Measurements from ENCODE around the gene E2F6. TPM values are rescaled to one million over a fixed set of nuclear protein-coding genes. Genes with fewer than 3 reads are reported as not detected.
A peak's percentile ranks its signal among the peaks of the same experiment; 100 is the strongest.

E2F6 gene
- total RNA-seq, 1 donor from 2014 or later = 29.1 TPM

- no peak for DNase-seq (ENCODE audit: low read depth)
Measured at GRCh38 chr2:11493282-11493681, 27.3 kb upstream of the E2F6 start.

DNA sequence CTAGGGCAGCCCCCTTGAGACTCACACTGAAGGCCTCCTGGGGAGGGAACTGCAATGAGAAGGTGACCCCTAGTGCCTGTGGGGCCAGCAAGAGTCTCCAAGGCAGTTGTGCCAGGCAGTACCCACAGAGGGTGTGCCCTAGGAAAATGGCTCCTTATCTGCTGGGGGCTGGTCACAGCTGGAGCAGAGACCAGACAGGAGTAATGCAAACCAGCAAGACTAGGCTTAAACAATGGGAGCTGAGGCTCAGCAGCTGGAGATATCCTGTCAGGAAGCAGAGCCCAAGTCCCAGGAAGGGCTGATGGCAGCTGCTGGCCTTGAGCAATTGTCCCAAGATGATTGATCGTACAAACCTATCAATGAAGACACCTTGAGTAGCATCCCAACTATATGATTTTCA, 26.8 kb upstream of the E2F6 start:
- no peak for DNase-seq (ENCODE audit: low read depth)

DNA sequence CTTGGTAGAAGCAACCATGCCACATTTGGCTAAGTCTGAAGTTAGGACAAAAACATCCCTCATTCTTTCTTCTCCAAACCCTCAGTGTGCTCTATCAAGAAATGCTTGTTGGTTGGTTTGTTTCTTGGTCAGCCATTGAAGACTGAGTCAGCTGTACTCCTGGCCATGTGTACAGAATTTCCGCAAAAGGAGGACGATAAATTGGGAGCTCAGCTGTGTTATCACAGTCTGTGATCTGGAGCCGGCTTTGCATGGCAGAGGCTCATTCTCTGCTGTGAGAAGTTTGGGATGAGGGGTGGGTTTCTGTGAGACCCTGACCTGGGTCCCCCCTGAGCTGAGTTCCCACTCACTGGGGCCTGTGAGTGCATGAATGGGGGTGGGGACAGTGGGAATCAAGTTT, 26.3 kb upstream of the E2F6 start:
- no peak for DNase-seq (ENCODE audit: low read depth)

- DNase-seq (ENCODE audit: low read depth) = no peak
Measured at GRCh38 chr2:11491348-11491933, 25.5 kb upstream of the E2F6 start.

DNA sequence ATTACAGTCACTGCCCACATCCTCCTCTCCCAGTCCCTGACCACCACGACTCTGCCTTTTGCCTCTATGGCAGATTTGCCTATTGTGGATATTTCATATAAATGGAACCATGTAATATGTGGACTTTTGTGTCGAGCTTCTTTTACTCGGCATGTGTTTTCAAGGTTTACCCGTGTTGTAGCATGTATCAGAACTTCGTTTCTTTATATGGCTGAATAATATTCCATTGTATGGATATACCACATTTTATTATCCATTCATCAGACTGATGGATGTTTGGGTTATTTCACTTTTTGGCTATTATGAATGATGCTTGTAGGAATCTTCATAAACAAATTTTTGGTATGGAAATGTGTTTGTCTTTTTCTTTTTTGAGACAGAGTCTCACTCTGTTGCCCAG, 24.2 kb upstream of the E2F6 start:
- no peak for DNase-seq (ENCODE audit: low read depth)

- no peak for DNase-seq (ENCODE audit: low read depth)
Measured at GRCh38 chr2:11488809-11489208, 22.8 kb upstream of the E2F6 start.

DNA sequence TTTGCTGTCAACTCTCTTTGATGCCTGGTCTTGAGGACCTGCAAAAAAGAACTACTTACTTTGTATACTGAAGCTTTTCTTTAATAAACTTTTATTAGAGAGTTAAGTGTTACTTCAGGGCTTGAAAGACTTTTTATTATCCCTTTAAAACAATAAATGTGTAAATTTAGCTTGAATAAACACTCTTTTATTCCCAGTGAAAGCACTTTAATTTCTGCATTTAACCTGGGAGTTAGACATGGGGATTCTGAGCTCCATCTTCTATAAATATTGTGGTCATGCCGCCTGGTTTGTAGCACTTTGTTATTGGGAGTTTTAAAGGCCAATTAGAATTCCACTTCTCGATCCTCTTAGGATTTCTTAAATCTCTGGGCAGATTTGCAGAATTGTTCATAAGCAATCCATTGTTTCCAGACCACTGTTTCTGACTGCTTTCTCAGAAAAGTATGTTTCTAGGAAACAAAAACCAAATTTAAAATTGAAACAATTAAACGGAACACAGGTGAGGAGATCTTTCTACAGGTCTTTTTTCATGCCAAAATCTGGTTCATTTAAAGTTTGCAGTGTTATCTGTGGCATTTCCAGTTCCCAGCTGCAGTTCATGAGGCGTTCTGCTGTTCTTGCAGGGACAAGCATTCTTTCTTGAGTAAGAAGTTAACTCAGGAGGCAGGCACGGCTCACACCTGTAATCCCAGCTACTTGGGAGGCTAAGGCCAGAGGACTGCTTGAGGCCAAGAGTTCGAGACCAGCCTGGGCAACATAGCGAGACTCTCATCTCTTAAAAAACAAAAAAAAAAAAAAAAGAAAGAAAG, 18.1 kb upstream of the E2F6 start:
- DNase-seq (ENCODE audit: low read depth) = no peak

DNA sequence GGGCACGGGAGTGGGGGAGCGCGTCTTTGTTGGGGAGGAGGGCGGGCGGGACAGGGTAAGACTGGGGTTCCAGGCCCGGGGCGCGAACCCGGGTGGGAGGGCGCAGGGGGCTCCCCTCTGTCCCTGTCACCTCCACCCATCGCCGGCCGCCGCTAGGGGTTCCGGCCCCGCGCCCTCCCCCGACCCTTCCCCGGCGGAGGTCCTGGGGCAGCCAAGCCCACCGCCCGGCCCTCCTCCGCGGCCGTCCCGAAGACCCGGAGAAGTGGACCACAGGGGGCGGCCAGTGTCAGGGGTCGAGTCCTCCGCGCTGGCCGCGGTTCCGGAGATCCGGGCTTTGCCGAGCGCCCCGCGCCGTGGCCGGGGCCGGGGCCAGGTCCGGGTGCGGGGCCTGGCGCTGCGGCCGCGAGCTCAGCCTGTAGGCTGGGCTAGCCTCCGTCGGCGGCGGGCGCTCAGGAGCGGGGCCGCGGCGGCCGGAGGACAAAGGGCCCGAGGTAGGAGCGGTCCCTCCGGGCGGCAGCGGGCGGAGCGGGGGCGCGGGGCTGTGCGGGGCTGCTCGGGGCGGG, 16.6 kb upstream of the E2F6 start:
- DNase-seq (ENCODE audit: low read depth) = no peak

DNA sequence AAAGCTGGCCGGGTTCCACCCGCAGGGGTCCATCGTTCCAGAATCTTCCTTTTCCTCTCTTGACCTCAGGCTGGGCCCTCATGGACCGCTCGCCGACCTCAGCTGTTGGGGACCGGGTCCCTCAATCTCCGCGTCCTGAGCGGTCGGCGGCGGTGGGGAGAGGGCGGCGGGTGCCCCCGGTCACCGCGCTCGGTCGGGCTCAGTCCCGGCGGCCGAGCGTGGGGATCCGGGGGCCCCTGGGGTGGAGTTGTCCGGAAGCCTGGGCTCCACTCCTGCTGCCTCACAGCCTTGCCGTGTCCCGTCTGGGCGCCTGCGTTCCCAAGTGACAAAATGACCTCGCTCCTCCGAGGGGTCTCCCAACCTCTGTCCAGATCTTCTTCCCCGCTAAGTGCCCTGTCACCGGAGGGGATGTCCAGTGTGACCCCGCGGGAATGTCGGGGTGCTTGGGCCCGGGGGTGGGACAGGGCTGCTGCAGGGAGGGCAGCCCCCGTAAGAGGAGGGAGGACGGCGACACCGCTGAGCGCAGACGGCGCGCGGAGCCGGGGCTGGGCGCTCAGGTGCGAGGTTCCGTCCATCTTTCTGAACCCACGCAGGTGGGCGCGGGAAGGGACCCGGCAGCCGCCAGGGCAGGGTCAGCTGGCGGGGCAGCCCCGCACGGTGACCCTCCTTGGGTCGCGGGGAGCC, 16.0 kb upstream of the E2F6 start:
- DNase-seq (ENCODE audit: low read depth) = no peak

DNA sequence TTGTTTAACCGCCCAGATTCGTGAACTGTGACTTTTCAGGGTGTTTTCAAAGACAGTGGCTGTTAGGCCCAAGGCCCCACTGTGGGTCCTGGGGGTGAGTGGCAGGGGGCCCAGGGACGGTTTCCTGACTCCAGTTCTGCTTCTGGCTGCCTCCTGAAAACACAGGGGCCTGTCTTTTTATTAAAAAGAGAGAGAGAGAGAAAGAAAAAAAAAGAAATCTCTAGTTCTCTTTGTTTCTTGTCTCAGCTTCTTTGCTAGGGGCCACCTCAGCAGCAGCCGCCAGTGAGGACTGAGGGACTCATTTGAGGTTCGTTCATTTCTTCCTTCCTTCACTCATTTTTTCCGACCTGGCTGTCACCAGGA, 15.4 kb upstream of the E2F6 start:
- DNase-seq (ENCODE audit: low read depth) = no peak

DNA sequence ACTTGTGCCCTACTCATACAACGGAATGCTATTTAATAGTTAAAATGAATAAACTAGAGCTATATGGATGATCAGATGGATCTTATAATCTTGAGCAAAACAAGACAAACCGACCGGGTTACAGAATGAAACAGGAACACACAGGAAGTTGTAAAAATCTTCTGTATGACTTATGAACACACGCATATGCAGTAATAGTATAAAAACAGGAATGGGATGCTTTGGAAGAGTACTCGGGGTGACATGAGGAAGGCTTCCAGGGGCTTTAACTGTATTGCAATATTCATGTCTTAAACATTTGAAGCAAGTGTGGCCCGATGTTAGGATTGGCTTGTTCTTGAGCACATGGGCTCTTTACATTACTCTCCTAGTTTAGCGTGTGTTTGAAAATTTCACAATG, 14.9 kb upstream of the E2F6 start:
- DNase-seq (ENCODE audit: low read depth) = no peak

DNA sequence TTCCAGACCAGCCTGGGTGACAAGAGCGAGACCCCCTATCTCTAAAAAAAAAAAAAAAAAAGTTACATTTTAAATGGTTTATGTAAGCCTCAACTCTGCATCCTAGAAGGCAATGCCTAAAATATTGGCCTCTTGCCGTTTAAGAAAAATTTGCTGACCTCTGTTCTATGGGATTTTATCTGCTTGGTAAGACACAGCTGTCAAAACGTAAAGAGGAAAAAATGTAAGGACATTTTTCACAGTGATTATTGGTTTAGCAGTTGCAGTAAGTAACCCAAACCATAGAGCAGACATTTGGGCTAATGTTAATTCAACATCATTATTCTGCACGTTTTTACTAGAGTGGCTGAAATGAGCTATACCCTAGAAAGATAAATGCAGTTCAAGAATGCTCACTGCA, 14.4 kb upstream of the E2F6 start:
- DNase-seq (ENCODE audit: low read depth) = no peak

- DNase-seq (ENCODE audit: low read depth) = no peak
Measured at GRCh38 chr2:11478899-11479605, 13.1 kb upstream of the E2F6 start.

DNA sequence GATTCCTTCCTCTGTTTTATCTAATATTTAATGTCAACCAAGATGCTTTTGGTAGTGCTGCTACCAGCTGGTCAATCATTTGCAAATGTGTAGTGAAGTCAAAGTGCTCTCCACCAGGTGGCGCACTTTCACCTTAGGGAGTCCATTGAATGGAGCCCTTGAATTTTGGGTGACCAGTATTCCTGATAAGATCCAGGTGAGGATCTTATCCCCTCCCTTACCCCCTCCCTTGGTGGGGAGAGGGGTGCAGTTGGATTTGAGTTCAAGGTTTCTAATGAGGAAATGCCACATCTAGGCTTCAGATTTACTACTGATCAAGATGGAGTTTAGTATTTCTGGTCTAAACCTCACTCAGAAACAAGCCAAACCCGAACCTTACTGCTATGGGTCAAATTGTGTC, 12.0 kb upstream of the E2F6 start:
- DNase-seq (ENCODE audit: low read depth) = peak; percentile 92

GRCh38 chr2:11473659-11474433, 7.9 kb upstream of the E2F6 start:
- peak; percentile 46 for DNase-seq (ENCODE audit: low read depth)

GRCh38 chr2:11467749-11468148, 1.8 kb upstream of the E2F6 start:
- no peak for DNase-seq (ENCODE audit: low read depth)

DNA sequence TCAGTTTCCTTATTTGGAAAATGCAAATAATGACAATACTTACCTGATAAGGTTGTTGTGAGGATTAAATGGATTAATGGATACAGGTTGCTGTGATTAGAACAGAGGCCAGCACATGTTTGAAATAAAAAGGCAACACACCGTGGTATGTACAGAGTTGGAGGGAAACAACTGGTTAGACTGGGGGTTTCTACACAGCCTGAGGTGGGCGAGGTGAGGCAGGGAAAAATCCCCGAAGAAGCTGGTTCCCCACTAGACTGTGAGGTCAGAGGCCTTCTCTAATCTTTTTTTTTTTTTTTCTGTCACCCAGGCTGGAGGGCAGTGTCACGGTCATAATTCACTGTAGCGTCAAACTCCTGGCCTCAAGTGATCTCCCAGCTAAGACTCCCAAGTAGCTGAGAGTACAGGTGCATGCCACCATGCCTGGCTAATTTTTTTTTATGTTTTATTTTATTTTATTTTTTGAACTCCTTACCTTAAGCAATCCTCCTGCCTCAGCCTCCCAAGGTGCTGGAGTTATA, 1.2 kb upstream of the E2F6 start:
- no peak for DNase-seq (ENCODE audit: low read depth)

GRCh38 chr2:11466307-11467128, 557 bp upstream of the E2F6 start:
- DNase-seq (ENCODE audit: low read depth) = no peak

- no peak for DNase-seq (ENCODE audit: low read depth)
Measured at GRCh38 chr2:11465110-11465484, 864 bp downstream of the E2F6 start.

DNA sequence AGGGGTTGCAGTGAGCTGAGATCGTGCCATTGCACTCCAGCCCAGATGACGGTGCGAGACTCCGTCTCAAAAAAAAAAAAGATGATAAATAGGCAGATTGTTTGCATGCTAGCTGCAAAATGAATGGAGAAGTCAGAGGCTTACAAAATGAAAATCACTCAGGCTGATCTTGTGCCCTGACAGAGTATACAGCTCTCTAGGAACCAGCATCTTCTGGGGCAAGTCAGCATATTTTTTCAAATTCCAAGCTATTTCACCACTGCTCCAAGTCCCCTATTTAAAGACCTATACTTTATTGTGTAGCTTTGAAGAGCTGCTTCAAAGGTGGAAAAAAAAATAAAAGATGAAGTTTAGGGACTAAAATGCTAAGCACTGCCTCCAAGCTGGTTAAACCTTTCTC, 6.1 kb downstream of the E2F6 start:
- DNase-seq (ENCODE audit: low read depth) = no peak

Measured in myocyte (in vitro differentiated cells).